ENCODE data around the gene GMDS.

Gene GMDS

DNA sequence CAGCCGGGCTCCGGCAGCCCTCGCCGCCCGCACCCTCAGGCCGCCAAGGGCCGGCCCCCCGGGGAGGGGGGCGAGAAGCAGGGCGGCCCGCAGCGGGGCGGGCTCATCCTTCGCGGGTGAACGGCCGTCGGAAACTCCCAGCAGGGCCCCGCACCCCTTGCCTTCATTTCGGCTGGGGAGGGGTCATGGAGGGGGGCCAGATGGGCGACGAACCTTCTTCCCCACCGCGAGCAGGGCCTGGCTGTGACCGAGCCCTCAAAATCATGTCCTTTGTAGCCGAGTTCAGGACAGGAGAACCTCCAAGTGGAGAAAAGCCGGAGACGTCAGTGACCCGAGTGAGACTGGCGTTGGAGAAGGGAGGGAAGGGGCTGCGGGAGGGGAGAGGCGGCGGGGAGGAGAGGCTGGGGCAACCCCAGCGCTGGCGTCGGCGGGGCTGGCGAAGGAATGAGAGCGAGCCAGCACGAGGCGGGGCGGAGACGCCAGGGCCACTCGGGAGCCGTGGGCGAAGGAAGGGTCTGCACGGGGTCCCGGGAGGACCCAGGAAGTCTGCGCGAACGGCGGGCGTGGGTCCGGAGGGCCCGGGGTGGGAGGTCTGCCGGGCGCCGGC is 636.3 kb downstream of the GMDS start:
- Histone ChIP-seq H3K9me3 (ENCODE audit: insufficient read depth, low read length) (no peaks in the 10 kb centered on the region), H3K36me3 (replicated peaks; ENCODE audit: low read depth, low read length) (peaks cover 25% of the 10 kb centered on the region), H3K4me2 (ENCODE audit: low read length) (peak overlapping the region; percentile 99), H3K27me3 (ENCODE audit: low read depth, low read length) (no peaks in the 10 kb centered on the region), H3K79me2 (ENCODE audit: low read length) (peaks cover 39% of the 10 kb centered on the region), H3K4me3 (ENCODE audit: low read length) (peak overlapping the region; percentile 98), H2AFZ (ENCODE audit: low read depth, low read length) (peak overlapping the region; percentile 46; the same call in 1 of the 2 replicates), H3K27ac (ENCODE audit: low read length) (peak overlapping the region; percentile 67), H4K20me1 (ENCODE audit: insufficient read depth, low read length) (no peaks in the 10 kb centered on the region), H3K9ac (ENCODE audit: low read length) (peak overlapping the region; percentile 96), H3K4me1 (ENCODE audit: low read length) (peaks cover 32% of the 10 kb centered on the region)
- no peak for TF ChIP-seq EZH2phosphoT487 (IDR thresholded peaks at IDR 0.05; ENCODE audit: low read depth)
- TF ChIP-seq, protein P1, sequence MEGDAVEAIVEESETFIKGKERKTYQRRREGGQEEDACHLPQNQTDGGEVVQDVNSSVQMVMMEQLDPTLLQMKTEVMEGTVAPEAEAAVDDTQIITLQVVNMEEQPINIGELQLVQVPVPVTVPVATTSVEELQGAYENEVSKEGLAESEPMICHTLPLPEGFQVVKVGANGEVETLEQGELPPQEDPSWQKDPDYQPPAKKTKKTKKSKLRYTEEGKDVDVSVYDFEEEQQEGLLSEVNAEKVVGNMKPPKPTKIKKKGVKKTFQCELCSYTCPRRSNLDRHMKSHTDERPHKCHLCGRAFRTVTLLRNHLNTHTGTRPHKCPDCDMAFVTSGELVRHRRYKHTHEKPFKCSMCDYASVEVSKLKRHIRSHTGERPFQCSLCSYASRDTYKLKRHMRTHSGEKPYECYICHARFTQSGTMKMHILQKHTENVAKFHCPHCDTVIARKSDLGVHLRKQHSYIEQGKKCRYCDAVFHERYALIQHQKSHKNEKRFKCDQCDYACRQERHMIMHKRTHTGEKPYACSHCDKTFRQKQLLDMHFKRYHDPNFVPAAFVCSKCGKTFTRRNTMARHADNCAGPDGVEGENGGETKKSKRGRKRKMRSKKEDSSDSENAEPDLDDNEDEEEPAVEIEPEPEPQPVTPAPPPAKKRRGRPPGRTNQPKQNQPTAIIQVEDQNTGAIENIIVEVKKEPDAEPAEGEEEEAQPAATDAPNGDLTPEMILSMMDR (IDR thresholded peaks at IDR 0.05; ENCODE audit: low read depth, low read length): no peak

DNA sequence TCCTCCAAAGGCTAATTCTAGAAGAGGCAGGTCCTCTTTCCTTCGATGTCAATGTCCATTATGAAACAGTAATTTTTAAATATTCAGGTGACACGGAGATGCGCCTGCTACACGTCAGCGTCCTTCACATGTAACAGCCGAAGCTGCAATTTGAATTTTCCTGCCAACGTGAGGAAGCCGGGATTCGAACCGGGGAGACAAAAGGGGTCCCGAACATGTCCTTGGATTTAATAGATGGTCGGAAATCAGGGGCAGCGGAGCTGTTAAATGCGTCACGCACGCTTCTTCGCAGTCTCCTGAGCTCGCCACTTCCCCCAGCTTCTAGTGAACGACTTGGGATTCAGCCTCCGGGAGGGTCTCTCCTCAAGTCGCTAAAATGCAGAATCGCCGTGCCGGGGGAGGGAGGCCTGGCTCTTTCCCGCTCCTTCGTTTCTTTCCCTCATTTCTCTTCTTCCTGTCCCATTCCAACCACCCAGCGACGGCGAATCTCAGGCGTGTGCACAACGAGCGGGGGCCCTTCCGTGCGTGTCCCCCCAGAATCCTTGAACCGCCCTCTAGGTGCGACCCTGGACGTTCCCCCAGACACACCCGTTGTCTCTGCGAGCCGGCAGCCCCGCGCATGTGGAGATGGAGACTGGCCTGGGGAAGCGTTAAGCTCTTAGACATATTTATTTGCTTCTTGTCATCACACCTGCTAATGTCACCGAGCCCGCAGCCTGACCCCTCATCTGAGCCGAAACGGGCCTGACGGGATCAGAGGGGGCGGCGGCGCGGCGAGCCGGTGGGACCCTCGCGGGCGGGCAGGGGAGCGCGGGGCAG is 637.0 kb downstream of the GMDS start:
- Histone ChIP-seq H3K36me3 (replicated peaks; ENCODE audit: low read depth, low read length) (peaks cover 18% of the 10 kb centered on the region), H3K4me3 (ENCODE audit: low read length) (peak overlapping the region; percentile 98), H3K4me2 (ENCODE audit: low read length) (peak overlapping the region; percentile 99), H3K9me3 (ENCODE audit: insufficient read depth, low read length) (no peaks in the 10 kb centered on the region), H3K9ac (ENCODE audit: low read length) (peak overlapping the region; percentile 96), H3K27me3 (ENCODE audit: low read depth, low read length) (no peaks in the 10 kb centered on the region), H3K27ac (ENCODE audit: low read length) (peak overlapping the region; percentile 67; the same call in 1 of the 2 replicates), H2AFZ (ENCODE audit: low read depth, low read length) (no peak overlapping the region), H4K20me1 (ENCODE audit: insufficient read depth, low read length) (no peaks in the 10 kb centered on the region), H3K4me1 (ENCODE audit: low read length) (peaks cover 32% of the 10 kb centered on the region), H3K79me2 (ENCODE audit: low read length) (peaks cover 32% of the 10 kb centered on the region)
- TF ChIP-seq, protein P1 (IDR thresholded peaks at IDR 0.05; ENCODE audit: low read depth, low read length): no peak
- no peak for TF ChIP-seq EZH2phosphoT487 (IDR thresholded peaks at IDR 0.05; ENCODE audit: low read depth)

DNA sequence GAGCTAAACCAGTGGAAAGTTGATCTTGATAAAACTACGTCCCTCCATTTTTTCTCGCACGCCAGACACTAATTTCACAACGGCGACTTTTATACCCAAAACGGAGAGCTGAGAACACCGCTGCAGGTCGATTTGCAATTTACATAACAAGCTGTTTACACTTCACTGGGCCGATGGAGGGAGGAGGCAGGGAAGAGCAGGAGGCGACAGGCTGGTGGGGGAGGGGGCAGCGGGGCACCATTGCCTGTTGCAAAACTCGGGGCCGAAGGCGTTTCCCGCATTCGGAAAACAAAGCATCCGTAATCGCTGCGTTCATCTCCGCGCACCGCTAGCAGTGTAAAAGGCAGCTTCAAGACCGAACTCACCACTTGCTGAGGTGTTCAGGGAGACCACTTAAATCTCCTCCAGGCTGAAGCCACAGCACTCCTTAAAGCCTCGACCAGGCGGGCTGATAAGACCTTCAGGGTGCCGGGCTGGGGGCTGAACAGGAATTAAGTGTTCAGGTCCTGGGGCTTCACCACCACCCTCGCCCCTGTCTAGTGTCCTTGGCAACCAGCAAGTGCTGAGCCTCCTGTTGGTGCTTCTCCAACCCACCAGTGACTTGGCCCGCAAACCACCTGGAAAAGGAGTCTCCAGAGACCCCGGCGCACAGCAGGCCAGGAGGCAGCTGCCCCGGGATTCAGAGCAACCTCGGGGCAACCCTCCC is 637.7 kb downstream of the GMDS start:
- Histone ChIP-seq H3K4me3 (ENCODE audit: low read length) (peak overlapping the region; percentile 98), H2AFZ (ENCODE audit: low read depth, low read length) (peak overlapping the region; percentile 52), H3K9ac (ENCODE audit: low read length) (peak overlapping the region; percentile 96), H3K27me3 (ENCODE audit: low read depth, low read length) (no peaks in the 10 kb centered on the region), H3K27ac (ENCODE audit: low read length) (no peak overlapping the region; the same call in 1 of the 2 replicates), H3K4me1 (ENCODE audit: low read length) (peaks cover 30% of the 10 kb centered on the region), H3K4me2 (ENCODE audit: low read length) (peak overlapping the region; percentile 99), H3K9me3 (ENCODE audit: insufficient read depth, low read length) (no peaks in the 10 kb centered on the region), H3K36me3 (replicated peaks; ENCODE audit: low read depth, low read length) (peaks cover 11% of the 10 kb centered on the region), H4K20me1 (ENCODE audit: insufficient read depth, low read length) (no peaks in the 10 kb centered on the region), H3K79me2 (ENCODE audit: low read length) (peaks cover 24% of the 10 kb centered on the region)
- TF ChIP-seq, protein P1 (IDR thresholded peaks at IDR 0.05; ENCODE audit: low read depth, low read length): no peak
- TF ChIP-seq EZH2phosphoT487 (IDR thresholded peaks at IDR 0.05; ENCODE audit: low read depth): no peak

Measured in OCI-LY3 (cell line).